GM21619 (cell line): ENCODE data around the gene SLC26A5.
A peak's percentile ranks its signal among the peaks of the same experiment; 100 is the strongest.

Experiments
- ATAC-seq: cut with Tn5 transposase; IDR thresholded peaks from one replicate; pipeline ENCODE4 v1.9.1; 2021; ENCODE audit not compliant: unreplicated experiment

The SLC26A5 gene

DNA sequence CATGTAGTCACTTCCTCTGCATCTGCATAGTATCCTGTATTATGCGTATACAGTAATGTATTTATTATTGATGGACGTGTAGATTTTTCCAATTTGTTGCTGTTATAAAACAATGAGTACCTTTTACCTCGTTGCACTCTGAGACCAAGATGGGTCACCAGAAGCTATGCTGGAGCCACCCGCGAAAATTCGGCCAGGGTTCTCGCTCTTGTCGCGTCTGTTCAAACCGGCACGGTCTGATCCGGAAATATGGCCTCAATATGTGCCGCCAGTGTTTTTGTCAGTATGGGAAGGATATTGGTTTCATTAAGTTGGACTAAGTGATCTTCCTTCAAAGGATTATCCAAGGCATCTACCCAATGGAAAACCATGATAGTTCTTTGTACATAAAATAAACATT, 97.6 kb downstream of the SLC26A5 start:
- ATAC-seq: no peak

DNA sequence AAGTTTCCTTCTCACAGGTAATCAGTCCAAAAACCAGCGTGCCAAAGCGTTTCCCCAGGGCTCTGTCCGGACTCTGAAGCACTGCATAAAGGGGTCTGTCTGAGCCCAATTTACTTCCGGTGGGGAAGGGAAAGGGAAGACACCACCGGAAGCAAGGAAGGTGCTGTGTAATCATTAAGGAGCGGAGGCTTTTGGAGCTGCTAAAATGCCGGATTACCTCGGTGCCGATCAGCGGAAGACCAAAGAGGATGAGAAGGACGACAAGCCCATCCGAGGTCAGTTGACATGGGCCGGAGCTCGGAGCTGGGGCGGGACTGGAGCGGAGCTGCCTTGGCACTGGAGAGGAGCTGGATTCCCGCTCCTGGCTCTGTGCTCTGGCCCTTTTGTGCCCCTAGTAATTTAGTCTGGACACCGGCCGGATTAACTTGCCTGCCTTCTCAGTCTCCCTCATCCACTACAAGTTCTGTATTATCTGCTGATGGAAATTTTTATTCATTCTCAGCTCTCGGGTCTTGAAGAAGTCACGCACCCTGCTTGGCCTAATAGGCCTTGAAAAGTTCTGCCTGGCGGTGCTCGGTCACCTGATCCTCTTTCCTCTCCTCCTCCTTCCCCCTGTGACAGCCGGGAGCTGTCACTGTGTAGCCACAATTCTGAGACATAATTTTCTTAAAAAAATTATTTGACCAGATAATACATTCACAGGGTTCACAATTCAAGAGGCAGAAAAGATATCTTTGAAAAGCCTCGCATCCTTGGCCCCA, 98.3 kb downstream of the SLC26A5 start, which contains the start of gene PSMC2:
PSMC2 (plus strand) TSS at position 137 of the 761 bp plus-strand sequence; CDS start at position 206, 69 bp downstream.
- peak; percentile 69 for ATAC-seq

DNA sequence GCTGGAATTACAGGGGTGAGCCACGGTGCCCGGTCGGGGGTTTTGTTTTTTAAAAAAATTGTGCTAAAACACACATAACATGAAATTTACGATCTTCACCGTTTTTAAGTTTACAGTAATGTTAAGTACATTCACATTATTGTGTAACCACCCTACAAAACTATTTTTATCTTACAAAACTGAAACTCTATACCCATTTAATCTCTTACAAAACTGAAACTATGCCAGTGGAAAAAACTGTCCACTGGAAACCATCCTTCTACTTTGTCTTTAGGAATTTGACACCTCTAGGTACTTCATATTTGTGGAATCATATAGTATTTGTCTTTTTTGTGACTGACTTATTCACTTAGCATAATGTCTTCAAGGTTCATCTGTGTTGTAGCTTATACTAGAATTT, 99.6 kb downstream of the SLC26A5 start:
- no peak for ATAC-seq

DNA sequence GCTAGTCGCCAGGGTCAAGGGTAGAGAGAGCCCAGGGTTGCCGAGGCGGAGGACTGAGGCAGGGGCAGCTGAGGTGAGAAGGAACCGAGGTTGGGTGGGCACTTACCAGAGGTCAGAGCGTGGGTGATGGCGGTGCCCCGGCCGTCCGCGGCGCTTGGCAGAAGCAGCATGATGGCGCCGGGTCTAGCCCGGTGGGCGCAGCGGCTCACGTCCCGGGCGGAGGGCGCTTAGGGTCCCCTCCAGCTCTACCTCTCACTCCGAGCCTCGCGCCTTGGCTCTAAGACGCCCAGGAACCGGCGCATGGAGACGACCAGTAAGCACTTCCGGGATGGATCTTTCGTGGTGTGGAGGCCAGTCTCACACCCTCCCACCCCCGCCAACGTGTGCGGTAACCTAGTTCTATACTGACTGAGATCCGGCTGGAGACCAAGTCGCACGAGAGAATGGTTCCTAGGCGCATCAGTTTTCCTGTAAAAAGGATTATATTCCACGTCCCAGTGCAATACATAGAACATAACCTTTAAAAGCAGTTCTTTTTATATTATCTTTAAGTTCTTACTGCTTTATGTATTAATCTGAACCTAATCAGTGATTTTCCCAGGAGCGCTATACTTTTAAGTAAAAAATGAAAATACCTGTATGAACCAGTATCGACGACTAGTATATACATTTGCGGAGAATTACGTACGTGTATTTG, 101.4 kb downstream of the SLC26A5 start, which contains the start of gene DNAJC2:
DNAJC2 (minus strand) TSS at position 315 of the 697 bp plus-strand sequence; CDS start at position 170, 145 bp downstream.
- peak; percentile 76 for ATAC-seq

DNA sequence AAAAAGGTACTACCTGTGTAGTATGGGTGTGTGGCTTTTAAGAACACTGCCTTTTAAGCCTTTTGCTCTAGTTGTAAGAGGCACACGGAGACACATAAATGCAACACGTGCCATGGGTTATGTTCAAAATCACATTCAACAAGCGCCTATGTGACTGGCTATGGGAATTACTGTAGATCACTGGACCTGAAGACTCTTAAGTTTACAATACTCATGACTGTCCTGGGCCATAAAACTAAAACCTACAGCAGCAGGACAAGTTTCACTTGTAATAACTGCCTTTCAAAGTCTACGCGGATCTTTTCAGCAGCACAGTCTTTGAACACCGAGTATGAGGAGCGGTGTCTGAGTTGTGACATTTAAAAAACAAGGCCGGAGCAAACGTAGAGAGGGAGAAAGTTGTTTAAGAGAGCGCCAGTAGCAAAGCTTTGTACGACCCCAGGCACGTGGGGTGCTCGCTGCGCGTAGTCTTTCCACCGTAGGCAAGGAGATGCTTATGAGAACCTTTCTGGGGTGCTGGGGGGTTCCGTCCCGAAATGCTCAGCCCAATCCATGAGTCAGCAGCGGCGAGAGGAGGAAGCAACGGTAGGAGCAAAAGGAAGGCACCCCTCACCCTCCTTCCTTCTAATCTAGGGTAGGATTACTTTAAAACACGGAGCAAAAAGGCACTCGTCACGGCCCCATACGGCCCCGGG, 102.1 kb downstream of the SLC26A5 start:
- peak; percentile 7 for ATAC-seq

DNA sequence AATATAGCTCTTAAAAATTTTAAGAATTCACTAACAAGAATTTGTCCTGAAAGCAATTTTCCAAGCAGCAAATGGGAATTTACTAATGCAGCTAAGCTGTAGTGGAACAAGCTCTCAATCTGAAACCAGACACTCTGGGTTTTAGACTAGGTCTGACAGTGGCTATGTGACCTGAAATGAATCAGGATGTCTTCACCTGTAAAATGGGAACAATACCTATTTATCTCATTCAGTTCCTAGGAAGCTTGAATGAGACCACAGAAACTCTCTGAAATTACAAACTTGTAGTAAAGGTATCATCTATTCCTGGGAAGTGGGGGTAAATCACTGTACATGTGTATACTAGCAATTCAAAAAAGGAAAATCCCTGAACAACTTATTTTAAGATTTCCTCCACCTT, 102.7 kb downstream of the SLC26A5 start:
- ATAC-seq: no peak

DNA sequence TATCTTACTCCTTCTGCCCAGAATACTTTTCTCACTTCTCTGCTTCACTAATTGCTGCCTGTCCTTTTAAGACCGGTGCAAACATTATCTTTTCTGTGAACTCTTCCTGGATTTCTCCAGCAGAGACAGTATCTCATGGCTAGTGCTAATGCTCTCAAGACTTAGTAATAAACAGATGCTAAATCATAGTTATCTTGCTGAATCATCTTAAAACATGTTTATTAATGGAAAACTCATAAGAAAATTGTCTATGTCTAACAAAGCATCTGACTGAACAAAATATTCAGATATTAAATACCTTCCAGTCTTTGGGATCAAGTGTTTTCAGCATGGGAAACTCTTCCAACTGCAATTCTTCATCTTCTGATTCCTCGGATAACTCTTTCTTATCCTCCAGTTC, 104.5 kb downstream of the SLC26A5 start:
- no peak for ATAC-seq

DNA sequence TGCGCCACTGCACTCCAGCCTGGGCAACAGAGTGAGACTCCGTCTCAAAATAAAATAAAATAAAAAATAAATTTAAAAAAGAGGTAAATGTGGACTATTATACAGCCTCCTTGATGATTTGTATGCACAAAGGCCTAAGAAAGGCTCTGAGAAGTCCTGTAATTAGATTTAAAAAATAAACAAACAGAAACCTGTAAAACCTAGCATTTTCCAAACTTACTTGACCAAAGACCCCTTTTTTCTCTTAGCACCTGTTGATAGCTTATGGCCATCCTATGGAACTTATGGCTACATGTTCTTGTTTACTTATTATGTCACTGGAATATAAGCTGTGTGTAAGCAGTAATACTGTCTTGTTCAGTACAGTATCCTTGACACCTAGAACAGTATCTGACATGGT, 107.1 kb downstream of the SLC26A5 start:
- no peak for ATAC-seq

DNA sequence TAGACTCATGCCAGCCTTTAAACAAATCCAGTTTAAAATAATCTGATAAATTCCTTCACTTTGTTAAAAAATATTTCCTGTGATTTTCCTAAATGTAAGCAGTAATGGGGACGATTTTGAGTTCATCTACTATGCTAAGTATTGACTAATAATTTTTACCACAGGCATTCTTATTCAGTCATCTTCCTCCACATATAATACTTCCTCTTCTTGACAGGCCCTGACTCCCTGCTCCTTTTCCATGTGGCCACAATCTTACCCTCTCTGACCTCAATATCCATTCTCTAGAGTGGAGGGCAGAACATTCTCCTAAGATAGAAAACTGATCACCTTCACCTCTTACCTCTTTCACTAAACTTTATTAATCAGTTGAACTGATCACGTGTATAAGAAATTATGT, 109.2 kb downstream of the SLC26A5 start:
- no peak for ATAC-seq

DNA sequence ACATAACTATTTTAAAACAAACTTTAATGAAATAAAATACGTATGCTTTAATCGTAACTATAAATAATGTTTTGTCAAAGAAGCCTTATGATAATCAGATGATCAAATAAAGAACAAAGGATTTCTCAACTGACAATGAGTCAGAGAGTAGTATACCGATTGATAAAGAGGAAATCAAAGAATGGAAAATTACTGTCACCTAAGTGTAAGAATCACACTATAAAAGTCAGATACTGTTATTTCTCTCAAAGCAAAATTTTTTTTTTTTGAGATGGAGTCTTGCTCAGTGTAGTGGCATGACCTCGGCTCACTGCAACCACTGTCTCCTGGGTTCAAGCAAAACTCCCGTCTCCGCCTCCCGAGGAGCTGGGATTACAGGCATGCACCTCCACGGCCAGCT, 120.3 kb downstream of the SLC26A5 start:
- no peak for ATAC-seq
